Measurements from ENCODE around the gene RBM19. TPM values are rescaled to one million over a fixed set of nuclear protein-coding genes. Genes with fewer than 3 reads are reported as not detected.

RBM19 gene
- total and polyA plus RNA-seq, 2 donors (not counting 3 experiments of a cell fraction or from before 2014, with no cell fraction given) = 13.2 to 34.4 TPM

DNA sequence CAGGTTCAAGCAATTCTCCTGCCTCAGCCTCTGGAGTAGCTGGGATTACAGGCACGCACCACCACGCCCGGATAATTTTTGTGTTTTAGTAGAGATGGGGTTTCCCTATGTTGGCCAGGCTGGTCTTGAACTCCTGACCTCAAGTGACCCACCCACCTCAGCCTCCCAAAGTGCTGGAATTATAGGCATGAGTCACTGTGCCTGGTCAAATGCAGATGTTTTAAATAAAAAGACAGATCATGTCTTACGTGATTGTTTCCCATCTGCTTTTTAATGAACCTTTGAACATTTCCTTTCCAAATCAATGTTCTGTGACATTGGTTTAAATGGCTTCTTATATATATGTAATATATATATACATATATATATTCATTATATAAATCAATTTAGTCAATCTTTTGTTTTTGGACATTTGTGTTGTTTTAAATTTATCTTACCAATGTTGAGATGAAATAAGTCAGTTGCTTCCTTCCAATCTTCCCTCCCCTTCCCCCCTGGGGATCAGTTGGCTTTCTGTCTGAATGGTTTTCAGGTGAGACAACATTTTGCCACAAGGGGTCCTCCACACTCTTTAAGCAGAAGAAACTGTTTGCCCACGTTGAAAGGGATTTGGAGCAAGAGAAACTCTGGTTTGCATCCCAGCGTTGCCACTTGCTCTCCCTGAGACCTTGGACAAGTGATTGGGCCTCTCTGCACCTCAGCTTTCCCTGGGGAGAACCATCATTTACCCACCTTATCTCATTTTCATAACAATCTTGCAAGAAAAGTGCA lies 47.6 kb upstream of the RBM19 start:
- DNase-seq (ENCODE audit: low read depth, low spot score) = no peak
- no TSS peak for BruUV-seq (replicated peaks)
- Histone ChIP-seq H2AFZ (ENCODE audit: low read depth, low read length) (no peak overlapping the region), H3K4me2 (ENCODE audit: insufficient read depth, low read length) (no peak overlapping the region), H4K20me1 (replicated peaks; ENCODE audit: control insufficient read depth, extremely low read depth, insufficient read depth, low read length) (no peaks in the 10 kb centered on the region), H3K4me3 (replicated peaks in 1 of 3; ENCODE audit: insufficient read depth in 1 of 3, low read depth in 1 of 3, low read length in 3 of 3) (no peak overlapping the region), H3K9me3 (replicated peaks; ENCODE audit: control insufficient read depth, insufficient read depth, low read length) (peaks cover 2% of the 10 kb centered on the region), H3K36me3 (ENCODE audit: control insufficient read depth in 2 of 2, extremely low read depth in 1 of 2, insufficient read depth in 2 of 2, low read length in 2 of 2) (no peaks in the 10 kb centered on the region), H3K4me1 (ENCODE audit: control insufficient read depth, extremely low read depth, insufficient read depth, low read length) (no peaks in the 10 kb centered on the region), H3K27ac (ENCODE audit: insufficient read depth, low read depth, low read length) (no peak overlapping the region), H3K9me1 (replicated peaks; ENCODE audit: control insufficient read depth, extremely low read depth, insufficient read depth, low read length) (no peaks in the 10 kb centered on the region), H3K9ac (replicated peaks; ENCODE audit: extremely low read depth, insufficient read depth, low read length) (no peak overlapping the region), H3K27me3 (ENCODE audit: control insufficient read depth in 2 of 2, insufficient read depth in 2 of 2, low read length in 2 of 2) (no peaks in the 10 kb centered on the region), H3K79me2 (ENCODE audit: control insufficient read depth, insufficient read depth, low read length) (no peaks in the 10 kb centered on the region)
- POLR2A ChIA-PET = no interaction called here
- no peak for TF ChIP-seq JUN (IDR thresholded peaks at IDR 0.05; ENCODE audit: borderline replicate concordance, insufficient read depth, insufficient read length, low read depth)
- TF ChIP-seq EZH2 (IDR thresholded peaks at IDR 0.05; ENCODE audit: borderline replicate concordance, low read depth, low read length, severe bottlenecking) = no peak
- TF ChIP-seq, protein P1, sequence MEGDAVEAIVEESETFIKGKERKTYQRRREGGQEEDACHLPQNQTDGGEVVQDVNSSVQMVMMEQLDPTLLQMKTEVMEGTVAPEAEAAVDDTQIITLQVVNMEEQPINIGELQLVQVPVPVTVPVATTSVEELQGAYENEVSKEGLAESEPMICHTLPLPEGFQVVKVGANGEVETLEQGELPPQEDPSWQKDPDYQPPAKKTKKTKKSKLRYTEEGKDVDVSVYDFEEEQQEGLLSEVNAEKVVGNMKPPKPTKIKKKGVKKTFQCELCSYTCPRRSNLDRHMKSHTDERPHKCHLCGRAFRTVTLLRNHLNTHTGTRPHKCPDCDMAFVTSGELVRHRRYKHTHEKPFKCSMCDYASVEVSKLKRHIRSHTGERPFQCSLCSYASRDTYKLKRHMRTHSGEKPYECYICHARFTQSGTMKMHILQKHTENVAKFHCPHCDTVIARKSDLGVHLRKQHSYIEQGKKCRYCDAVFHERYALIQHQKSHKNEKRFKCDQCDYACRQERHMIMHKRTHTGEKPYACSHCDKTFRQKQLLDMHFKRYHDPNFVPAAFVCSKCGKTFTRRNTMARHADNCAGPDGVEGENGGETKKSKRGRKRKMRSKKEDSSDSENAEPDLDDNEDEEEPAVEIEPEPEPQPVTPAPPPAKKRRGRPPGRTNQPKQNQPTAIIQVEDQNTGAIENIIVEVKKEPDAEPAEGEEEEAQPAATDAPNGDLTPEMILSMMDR (IDR thresholded peaks at IDR 0.05; ENCODE audit: extremely low read depth in 1 of 2, insufficient read depth in 1 of 2, low read depth in 1 of 2, low read length in 2 of 2) = no peak
- no peak for TF ChIP-seq POLR2AphosphoS5 (IDR thresholded peaks at IDR 0.05; ENCODE audit: insufficient read depth, low read depth, low read length)
- TF ChIP-seq MYC (IDR thresholded peaks at IDR 0.05; ENCODE audit: low read depth, low read length) = no peak
- CTCF ChIA-PET = interaction anchor here (1.1 kb wide), 1 partner anchor 33 kb away, joined by 5 read pairs; no protein-coding TSS in a partner anchor
- dilution Hi-C loops (cut with MboI; ENCODE audit: extremely low pct_ligation_motif_present, low sequenced_read_pairs) (loop anchor here (25.0 kb wide), 1 partner anchor 474 kb away; no protein-coding TSS in a partner anchor), intact Hi-C loops (cut with micrococcal nuclease) (no loop called here)
- FAIRE-seq = no peak

All from endothelial cell of umbilical vein (primary cell).